ENCODE measurements around the gene ENO3.

Gene ENO3

GRCh38 chr17:4937553-4937952, 13.4 kb upstream of the ENO3 start:
- no peak for DNase-seq

GRCh38 chr17:4938069-4938491, 12.8 kb upstream of the ENO3 start:
- no peak for DNase-seq

- no peak for DNase-seq
These were observed 12.0 kb upstream of the ENO3 start for GRCh38 chr17:4938688-4939545.

GRCh38 chr17:4939546-4939795, 11.4 kb upstream of the ENO3 start:
- DNase-seq, result no peak

GRCh38 chr17:4939796-4940554, 10.9 kb upstream of the ENO3 start, which contains the start of the genes RNF167 and SLC25A11:
RNF167 (plus strand) TSS chr17:4940268; CDS start chr17:4940910, 642 bp downstream.
SLC25A11 (minus strand) TSS chr17:4940046; CDS start chr17:4939910, 136 bp downstream.
- DNase-seq, result peak; percentile 95

- DNase-seq, result peak; percentile 17
These were observed 10.2 kb upstream of the ENO3 start for GRCh38 chr17:4940555-4941318.

GRCh38 chr17:4941319-4941610, 9.7 kb upstream of the ENO3 start:
- DNase-seq, result no peak

GRCh38 chr17:4942760-4943508, 8.0 kb upstream of the ENO3 start:
- DNase-seq, result no peak

GRCh38 chr17:4944163-4944553, 6.8 kb upstream of the ENO3 start:
- peak; percentile 37 for DNase-seq

GRCh38 chr17:4944554-4945175, 6.3 kb upstream of the ENO3 start:
- no peak for DNase-seq

- peak; percentile 72 for DNase-seq
These were observed 5.6 kb upstream of the ENO3 start for GRCh38 chr17:4945176-4945943.

- DNase-seq, result no peak
These were observed 5.0 kb upstream of the ENO3 start for GRCh38 chr17:4945944-4946280.

- no peak for DNase-seq
These were observed 4.5 kb upstream of the ENO3 start for GRCh38 chr17:4946312-4946976.

GRCh38 chr17:4947010-4947410, 3.9 kb upstream of the ENO3 start:
- DNase-seq, result no peak

GRCh38 chr17:4947411-4948165, 3.3 kb upstream of the ENO3 start:
- DNase-seq, result peak; percentile 53

GRCh38 chr17:4948166-4948930, 2.6 kb upstream of the ENO3 start, which contains the start of gene PFN1:
PFN1 (minus strand) TSS chr17:4948530; CDS start chr17:4948394, 136 bp downstream.
- peak; percentile 83 for DNase-seq

- DNase-seq, result peak; percentile 46
These were observed 2.0 kb upstream of the ENO3 start for GRCh38 chr17:4948931-4949320.

GRCh38 chr17:4949321-4950074, 1.4 kb upstream of the ENO3 start:
- DNase-seq, result peak; percentile 67

Data from effector CD4-positive, alpha-beta T cell (primary cell).